GM12872 (cell line): ENCODE measurements around the gene BMPR1A.

ENCODE experiments used
- TF ChIP-seq, protein P1 (sequence below): IDR thresholded peaks from 3 replicates; pipeline ENCODE4 v1.5.1; 2011; ENCODE audit warnings: low read depth, mild to moderate bottlenecking, low read length, moderate library complexity; ENCODE audit not compliant: insufficient read depth

Gene BMPR1A

GRCh38 chr10:86723009-86723408 lies 33.4 kb upstream of the BMPR1A start:
- TF ChIP-seq, protein P1, sequence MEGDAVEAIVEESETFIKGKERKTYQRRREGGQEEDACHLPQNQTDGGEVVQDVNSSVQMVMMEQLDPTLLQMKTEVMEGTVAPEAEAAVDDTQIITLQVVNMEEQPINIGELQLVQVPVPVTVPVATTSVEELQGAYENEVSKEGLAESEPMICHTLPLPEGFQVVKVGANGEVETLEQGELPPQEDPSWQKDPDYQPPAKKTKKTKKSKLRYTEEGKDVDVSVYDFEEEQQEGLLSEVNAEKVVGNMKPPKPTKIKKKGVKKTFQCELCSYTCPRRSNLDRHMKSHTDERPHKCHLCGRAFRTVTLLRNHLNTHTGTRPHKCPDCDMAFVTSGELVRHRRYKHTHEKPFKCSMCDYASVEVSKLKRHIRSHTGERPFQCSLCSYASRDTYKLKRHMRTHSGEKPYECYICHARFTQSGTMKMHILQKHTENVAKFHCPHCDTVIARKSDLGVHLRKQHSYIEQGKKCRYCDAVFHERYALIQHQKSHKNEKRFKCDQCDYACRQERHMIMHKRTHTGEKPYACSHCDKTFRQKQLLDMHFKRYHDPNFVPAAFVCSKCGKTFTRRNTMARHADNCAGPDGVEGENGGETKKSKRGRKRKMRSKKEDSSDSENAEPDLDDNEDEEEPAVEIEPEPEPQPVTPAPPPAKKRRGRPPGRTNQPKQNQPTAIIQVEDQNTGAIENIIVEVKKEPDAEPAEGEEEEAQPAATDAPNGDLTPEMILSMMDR = no peak

- TF ChIP-seq, protein P1 = no peak
Measured at GRCh38 chr10:86724445-86724844, 32.0 kb upstream of the BMPR1A start.

- TF ChIP-seq, protein P1 = no peak
Measured at GRCh38 chr10:86725980-86726676, 30.3 kb upstream of the BMPR1A start.

- TF ChIP-seq, protein P1 = no peak
Measured at GRCh38 chr10:86726677-86726999, 29.8 kb upstream of the BMPR1A start.

- TF ChIP-seq, protein P1 = no peak
Measured at GRCh38 chr10:86727470-86727869, 28.9 kb upstream of the BMPR1A start.

DNA sequence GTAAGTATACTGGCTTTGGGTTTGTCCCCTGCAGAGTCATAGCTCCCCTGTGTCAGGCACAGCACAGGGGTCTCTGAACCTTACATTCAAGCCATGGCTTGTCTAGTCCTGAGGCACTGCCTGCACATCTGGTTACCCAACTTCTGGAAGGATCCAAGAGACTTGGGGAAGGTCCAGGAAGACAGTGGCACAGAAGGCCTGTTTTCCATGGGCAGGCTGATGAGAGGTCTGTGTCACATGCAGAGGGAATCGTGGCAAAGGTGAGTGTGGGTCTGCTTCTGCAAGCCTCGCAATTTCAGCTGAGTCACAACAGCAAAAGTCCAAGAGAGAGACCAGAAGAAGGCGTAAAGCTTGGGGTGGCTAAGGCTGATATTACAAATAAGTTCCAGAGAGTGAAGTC lies 28.4 kb upstream of the BMPR1A start:
- TF ChIP-seq, protein P1 = no peak

- TF ChIP-seq, protein P1 = no peak
Measured at GRCh38 chr10:86729677-86730076, 26.7 kb upstream of the BMPR1A start.
